HG03097 (cell line): ENCODE results near the gene GLS.

Source experiments
- ATAC-seq: cut with Tn5 transposase; IDR thresholded peaks from one replicate; pipeline ENCODE4 v1.9.1; 2021; ENCODE audit not compliant: unreplicated experiment, low FRiP score

The GLS gene

DNA sequence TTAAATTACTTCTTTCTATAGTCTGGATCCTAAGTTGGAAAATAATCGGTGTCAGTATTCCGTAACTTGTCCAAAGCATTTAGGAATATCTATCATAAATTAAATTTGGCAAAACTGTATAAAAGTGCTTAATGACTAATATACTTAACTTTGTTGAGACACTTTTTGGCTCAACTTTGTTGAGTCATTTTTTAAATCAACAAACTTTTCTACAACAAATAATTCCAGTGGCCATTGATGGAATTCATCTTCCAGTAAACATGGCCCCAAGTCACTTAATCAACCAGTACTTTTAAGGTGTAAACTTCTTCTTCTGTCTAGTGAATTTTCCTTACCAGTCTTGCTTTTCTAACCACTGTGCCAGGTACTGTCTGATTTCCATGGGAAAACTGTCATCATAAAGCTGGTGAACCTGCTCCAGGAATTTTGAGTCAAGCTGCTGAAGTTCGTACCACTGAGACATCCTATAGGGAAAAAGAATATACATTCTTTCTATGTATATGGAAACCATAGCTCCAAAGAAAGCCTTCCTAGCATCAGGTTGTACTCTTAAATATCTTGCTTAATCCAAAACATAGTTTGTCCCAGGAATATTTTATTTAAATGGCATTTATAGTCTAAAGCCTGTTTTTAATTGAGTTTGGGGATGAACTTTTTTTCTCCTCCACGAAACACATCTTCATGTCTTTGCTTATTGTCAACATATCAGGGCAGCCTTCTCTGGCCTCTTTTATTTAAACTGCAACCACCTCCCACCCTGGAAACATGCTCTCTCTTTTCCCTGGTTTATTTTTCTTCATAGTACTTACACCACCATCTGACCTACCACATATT is 129.1 kb downstream of the GLS start:
- ATAC-seq, result no peak

DNA sequence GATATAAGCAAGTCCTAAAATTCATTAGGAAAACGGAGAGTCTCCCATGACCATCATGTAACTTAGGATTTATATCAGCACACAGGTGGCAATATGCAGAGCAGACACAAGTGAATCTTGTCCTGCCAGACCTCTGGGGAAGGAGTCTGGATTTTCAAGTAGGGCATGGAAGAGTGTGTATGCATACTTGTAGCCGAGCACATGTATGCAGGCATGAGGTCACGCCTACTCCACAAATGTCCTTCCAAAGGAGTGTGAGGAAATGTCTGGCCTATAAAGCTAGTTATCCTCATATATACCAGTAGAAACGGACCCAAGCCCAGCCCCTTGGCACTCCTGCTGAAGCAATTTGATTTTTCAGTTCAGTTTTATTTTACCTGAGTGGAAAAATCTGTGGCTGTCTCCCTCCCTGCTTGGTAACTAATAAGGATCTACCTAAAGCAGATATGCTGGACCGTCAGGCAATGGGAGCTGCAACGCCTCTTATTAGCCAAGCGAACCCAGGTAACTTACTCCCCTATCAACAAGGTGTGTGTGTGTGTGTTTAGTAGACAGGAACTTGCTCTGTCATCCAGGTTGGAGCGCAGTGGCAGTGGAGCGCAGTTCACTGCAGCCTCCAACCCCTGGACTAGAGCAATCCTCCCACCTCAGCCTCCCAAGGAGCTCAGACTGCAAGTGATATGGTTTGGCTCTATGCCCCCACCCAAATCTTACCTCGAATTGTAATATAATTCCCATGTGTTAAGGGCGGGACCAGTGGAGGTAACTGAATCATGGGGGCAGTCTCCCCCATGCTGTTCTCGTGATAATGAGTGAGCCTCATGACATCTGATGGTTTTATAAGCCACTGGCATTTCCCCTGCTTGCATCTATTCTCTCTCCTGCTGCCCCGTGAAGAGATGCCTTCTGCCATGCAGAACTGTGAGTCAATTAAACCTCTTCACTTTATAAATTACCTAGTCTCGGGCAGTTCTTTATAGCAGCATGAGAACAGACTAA is 130.6 kb downstream of the GLS start:
- no peak for ATAC-seq

GRCh38 chr2:191012346-191012745 is 131.7 kb downstream of the GLS start:
- no peak for ATAC-seq

GRCh38 chr2:191012845-191013681 is 132.4 kb downstream of the GLS start:
- no peak for ATAC-seq

- ATAC-seq, result no peak
Measured at GRCh38 chr2:191013682-191013931, 133.0 kb downstream of the GLS start.

DNA sequence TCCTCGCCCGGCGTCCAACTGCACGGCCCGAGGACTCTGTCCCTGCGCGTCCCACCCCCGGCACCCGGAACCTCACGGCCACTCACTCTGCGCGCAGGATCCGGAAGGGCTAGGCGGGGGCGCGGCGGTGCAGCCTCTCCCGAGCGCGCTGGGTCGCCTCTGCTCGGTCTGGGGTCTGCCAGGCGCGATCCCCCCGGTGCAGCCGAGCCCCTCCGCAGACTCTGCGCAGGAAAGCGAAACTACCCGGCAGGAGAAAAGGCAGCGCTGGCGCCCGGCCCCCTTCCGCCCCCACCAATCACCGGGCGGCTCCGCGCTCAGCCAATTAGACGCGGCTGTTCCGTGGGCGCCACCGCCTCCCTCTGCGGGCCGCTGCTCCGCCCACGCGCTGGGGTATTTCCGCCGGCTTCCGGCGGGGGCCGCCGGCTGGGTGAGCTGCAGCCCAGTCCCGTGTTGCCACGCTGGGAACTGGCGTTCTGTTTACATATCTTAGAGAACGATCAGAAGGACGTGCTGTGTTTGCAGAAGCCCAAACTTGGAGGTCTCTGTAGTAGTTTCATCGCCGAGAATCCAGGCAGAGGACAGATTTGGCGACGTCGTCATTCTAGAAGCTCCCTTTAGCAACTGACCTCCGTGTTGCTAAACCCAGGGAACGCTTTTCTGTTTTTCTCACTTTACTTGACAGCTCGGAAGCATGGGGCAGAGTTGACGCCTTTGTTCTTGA is 133.5 kb downstream of the GLS start, which contains the start of gene STAT1:
TSS of gene STAT1 (minus strand) at position 240 of the 721 bp plus-strand sequence. CDS start 4,168 bp downstream, outside the sequence.
- peak; percentile 76 for ATAC-seq

GRCh38 chr2:191014653-191015020 is 134.0 kb downstream of the GLS start:
- no peak for ATAC-seq
